Ascending aorta (tissue), 2 donors: ENCODE measurements around the gene DPH6. TPM values are rescaled to one million over a fixed set of nuclear protein-coding genes. Genes with fewer than 3 reads are reported as not detected.

Experiments used
- DNase-seq, 2 donors: peaks; one replicate each; pipeline ENCODE4 v3.0.0-alpha.2; 2019; ENCODE audit warnings: low spot score in 2 of 2
- H3K27ac ChIP-seq, 2 donors: fragments of 200-600 bp; sonication (generic); one replicate each; pipeline ENCODE4 v1.5.1; 2016 to 2017; ENCODE audit warnings: mild to moderate bottlenecking in 1 of 2
- H3K27me3 ChIP-seq: fragments of 200-600 bp; sonication (generic); one replicate; pipeline ENCODE4 v1.5.1; 2017
- H3K36me3 ChIP-seq, 2 donors: fragments of 200-600 bp; sonication (generic); one replicate each; pipeline ENCODE4 v1.5.1; 2016
- H3K4me1 ChIP-seq, 2 donors: fragments of 200-600 bp; sonication (generic); one replicate each; pipeline ENCODE4 v1.5.1; 2016 to 2017; ENCODE audit warnings: mild to moderate bottlenecking in 1 of 2
- H3K4me3 ChIP-seq, 2 donors: fragments of 200-600 bp; sonication (generic); one replicate each; pipeline ENCODE4 v1.5.1; 2016 to 2017; ENCODE audit warnings: mild to moderate bottlenecking in 1 of 2
- H3K9me3 ChIP-seq, 2 donors: fragments of 200-600 bp; sonication (generic); one replicate each; pipeline ENCODE4 v1.5.1; 2016
- CTCF ChIP-seq, 3 experiments: fragments of 200-600 bp in 2 of 3; fragments of 450-650 bp in 1 of 3; sonication (generic) in 2 of 3; IDR thresholded peaks; one replicate each; pipeline ENCODE4 v1.5.1; 2016 to 2019; ENCODE audit warnings: antibody characterized with exemption in 3 of 3, mild to moderate bottlenecking in 1 of 3, moderate library complexity in 1 of 3
- intact Hi-C: fragments of 100-400 bp; cut with DNase I; formaldehyde crosslinking; loops from one replicate; pipeline ENCODE4 v1.15.1; 2023
- total RNA-seq: library from RNA; depleted of rRNA; stranded (reverse); fragments of >200 nt; gene quantifications from one replicate; pipeline ENCODE4 v1.1.0, GENCODE V29; 2016

Gene DPH6
- total RNA-seq, 1 donor from 2014 or later: 9.0 TPM

- no peak for DNase-seq
- no peaks in the 10 kb centered on the region for H3K4me1 ChIP-seq
- H3K27me3 ChIP-seq: no peaks in the 10 kb centered on the region
- no peak overlapping the region for H3K27ac ChIP-seq
- no peak for TF ChIP-seq CTCF (IDR thresholded peaks at IDR 0.05)
- no peak overlapping the region for H3K4me3 ChIP-seq
- intact Hi-C loops: no loop called here
- no peaks in the 10 kb centered on the region for H3K9me3 ChIP-seq
- no peaks in the 10 kb centered on the region for H3K36me3 ChIP-seq
Observed at GRCh38 chr15:35566991-35567390, 21.0 kb upstream of the DPH6 start.

- intact Hi-C loops: no loop called here
- no peak for TF ChIP-seq CTCF (IDR thresholded peaks at IDR 0.05)
- Histone ChIP-seq H3K27ac (no peak overlapping the region), H3K4me3 (no peak overlapping the region), H3K4me1 (no peaks in the 10 kb centered on the region), H3K27me3 (no peaks in the 10 kb centered on the region), H3K36me3 (no peaks in the 10 kb centered on the region), H3K9me3 (no peaks in the 10 kb centered on the region)
- no peak for DNase-seq
Observed at GRCh38 chr15:35565901-35566300, 19.9 kb upstream of the DPH6 start.

GRCh38 chr15:35562641-35563040 is 16.7 kb upstream of the DPH6 start:
- Histone ChIP-seq H3K4me1 (peaks cover 0 to 6% of the 10 kb centered on the region in 2 donors), H3K36me3 (no peaks in the 10 kb centered on the region), H3K9me3 (no peaks in the 10 kb centered on the region), H3K27ac (peak overlapping the region in 1 of 2 donors; percentile 9), H3K27me3 (no peaks in the 10 kb centered on the region), H3K4me3 (no peak overlapping the region)
- intact Hi-C loops: no loop called here
- DNase-seq: no peak
- no peak for TF ChIP-seq CTCF (IDR thresholded peaks at IDR 0.05)

DNA sequence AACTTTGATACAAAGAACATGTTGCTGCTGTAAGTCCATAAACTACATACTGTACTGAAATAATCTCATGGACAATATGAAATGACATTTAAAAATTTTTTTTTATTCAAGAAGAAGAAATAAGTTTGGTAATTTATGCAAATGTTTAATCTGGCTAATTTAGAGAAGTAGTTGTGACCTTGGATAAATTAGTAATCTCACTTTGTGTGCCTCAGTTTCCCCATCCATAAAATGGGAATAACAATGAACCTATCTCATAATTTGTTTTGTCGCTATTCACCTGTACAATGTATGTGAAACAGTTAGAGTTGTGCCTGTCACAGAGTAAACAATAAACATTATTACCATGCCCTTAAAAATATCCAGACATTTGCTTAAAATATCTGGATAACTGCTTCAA is 15.3 kb upstream of the DPH6 start:
- Histone ChIP-seq H3K9me3 (no peaks in the 10 kb centered on the region), H3K4me1 (peaks cover 0 to 6% of the 10 kb centered on the region in 2 donors), H3K4me3 (no peak overlapping the region), H3K36me3 (no peaks in the 10 kb centered on the region), H3K27me3 (no peaks in the 10 kb centered on the region), H3K27ac (no peak overlapping the region)
- no peak for DNase-seq
- TF ChIP-seq CTCF (IDR thresholded peaks at IDR 0.05): no peak
- intact Hi-C loops: no loop called here

GRCh38 chr15:35560870-35561269 is 14.9 kb upstream of the DPH6 start:
- no peak for DNase-seq
- H3K4me1 ChIP-seq: peaks cover 0 to 6% of the 10 kb centered on the region in 2 donors
- no peak overlapping the region for H3K4me3 ChIP-seq
- intact Hi-C loops: no loop called here
- H3K9me3 ChIP-seq: no peaks in the 10 kb centered on the region
- H3K36me3 ChIP-seq: no peaks in the 10 kb centered on the region
- H3K27ac ChIP-seq: peak overlapping the region; percentile 14 to 29
- no peaks in the 10 kb centered on the region for H3K27me3 ChIP-seq
- TF ChIP-seq CTCF (IDR thresholded peaks at IDR 0.05): no peak

DNA sequence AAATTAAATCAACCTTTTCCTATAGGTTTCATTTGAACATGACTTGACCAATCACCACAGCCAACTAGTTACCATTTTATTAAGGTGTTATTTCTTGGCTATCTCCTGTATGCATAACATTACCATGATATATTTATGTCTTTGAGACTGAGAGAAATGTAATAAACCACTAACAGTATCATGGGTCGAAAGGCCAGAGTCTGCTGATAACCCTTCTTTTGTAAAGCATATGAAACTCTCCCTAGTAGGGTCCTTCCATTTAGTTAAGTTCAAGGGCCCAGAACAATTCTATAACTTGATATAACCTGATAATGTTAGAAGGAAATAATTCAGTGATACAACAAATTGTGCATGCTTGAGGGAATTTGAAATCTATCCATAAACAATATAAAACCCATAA is 14.3 kb upstream of the DPH6 start:
- Histone ChIP-seq H3K4me3 (no peak overlapping the region), H3K27ac (peak overlapping the region; percentile 14 to 29)
- intact Hi-C loops: no loop called here

More for the DNA sequence above, 14.3 kb upstream of the DPH6 start:
- no peak for TF ChIP-seq CTCF (IDR thresholded peaks at IDR 0.05)
- Histone ChIP-seq H3K27me3 (no peaks in the 10 kb centered on the region), H3K9me3 (no peaks in the 10 kb centered on the region), H3K36me3 (no peaks in the 10 kb centered on the region), H3K4me1 (peaks cover 0 to 6% of the 10 kb centered on the region in 2 donors)
- no peak for DNase-seq
